Measurements from ENCODE around the gene FASTKD1.

Gene FASTKD1

GRCh38 chr2:169495310-169495928, 78.2 kb downstream of the FASTKD1 start:
- no peak for DNase-seq

GRCh38 chr2:169493360-169493759, 80.3 kb downstream of the FASTKD1 start:
- DNase-seq, result no peak

GRCh38 chr2:169491378-169491777, 82.3 kb downstream of the FASTKD1 start:
- DNase-seq, result no peak

GRCh38 chr2:169490834-169491233, 82.8 kb downstream of the FASTKD1 start:
- no peak for DNase-seq

- no peak for DNase-seq
Measured at GRCh38 chr2:169486487-169486886, 87.2 kb downstream of the FASTKD1 start.

GRCh38 chr2:169485650-169486138, 88.0 kb downstream of the FASTKD1 start:
- DNase-seq, result no peak

- no peak for DNase-seq
Measured at GRCh38 chr2:169480079-169480465, 93.6 kb downstream of the FASTKD1 start.

Data from CD4-positive, alpha-beta T cell treated with Interleukin-1 beta for 1 hour (primary cell).